Hepatic stellate cell (primary cell): Measurements from ENCODE around the gene PHGDH.

Source experiments
- DNase-seq: peaks from one replicate; pipeline ENCODE4 v3.0.0; 2011; ENCODE audit warnings: low spot score

The PHGDH gene

DNA sequence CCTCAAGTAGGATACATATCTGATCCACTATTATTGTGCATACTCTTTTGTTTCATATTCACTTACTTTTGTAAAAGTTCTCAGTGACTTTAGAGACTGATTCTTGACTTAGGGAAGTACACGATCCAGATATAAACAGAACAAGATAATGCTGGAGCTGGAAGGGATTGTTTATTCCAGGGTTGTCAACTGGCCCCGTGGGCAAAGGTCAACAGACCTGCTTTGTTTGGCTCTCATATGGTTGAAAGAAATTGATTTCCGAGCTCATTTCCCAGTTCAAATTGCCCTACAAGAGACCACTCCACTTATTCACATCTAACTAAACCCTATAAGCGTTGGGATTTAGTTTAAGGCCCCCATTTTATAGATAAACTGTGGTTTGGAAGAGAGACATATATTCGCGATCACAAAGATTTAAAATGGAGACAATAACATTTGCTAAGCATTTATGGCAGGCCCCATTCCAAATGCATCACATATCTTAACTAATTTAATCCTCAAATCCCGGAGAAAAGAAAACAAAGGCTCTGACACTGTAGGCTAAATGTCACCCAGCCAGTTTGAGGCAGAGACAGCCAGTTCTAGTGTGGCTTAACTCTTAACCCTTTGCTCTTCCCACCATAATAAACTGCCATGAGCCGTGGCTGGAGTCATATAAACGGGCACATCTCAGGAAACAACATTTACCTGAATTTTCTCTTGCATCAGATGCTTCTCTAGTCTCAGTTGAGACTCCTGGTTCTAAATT, 78.9 kb downstream of the PHGDH start:
- no peak for DNase-seq

GRCh38 chr1:119791377-119791776, 79.6 kb downstream of the PHGDH start:
- DNase-seq: no peak
